CD4-positive, alpha-beta T cell treated with Interleukin-15 for 1 hour (primary cell): Measurements from ENCODE around the gene TMEM59.
"Not testable (repeated sequence)": the region's sequence is repeated elsewhere in the genome, so short reads cannot be mapped to it uniquely, and the experiment has no call there.

Experiments
- DNase-seq: peaks from one replicate; pipeline ENCODE4 v3.0.0-alpha.2; 2020

TMEM59 gene

GRCh38 chr1:54011316-54012007 lies 41.5 kb downstream of the TMEM59 start:
- DNase-seq, result no peak

GRCh38 chr1:54010415-54011117 lies 42.4 kb downstream of the TMEM59 start:
- DNase-seq, result no peak

GRCh38 chr1:54009406-54009805 lies 43.6 kb downstream of the TMEM59 start:
- no peak for DNase-seq

GRCh38 chr1:54008876-54009275 lies 44.1 kb downstream of the TMEM59 start:
- DNase-seq, result no peak

GRCh38 chr1:54007613-54008012 lies 45.4 kb downstream of the TMEM59 start:
- no peak for DNase-seq

- DNase-seq, result no peak
Observed at GRCh38 chr1:54006508-54006907, 46.5 kb downstream of the TMEM59 start.

- no peak for DNase-seq
Observed at GRCh38 chr1:54004481-54005049, 48.4 kb downstream of the TMEM59 start.

- DNase-seq, result not testable (repeated sequence)
Observed at GRCh38 chr1:54003750-54004480, 49.1 kb downstream of the TMEM59 start.

- DNase-seq, result no peak
Observed at GRCh38 chr1:54003249-54003646, 49.8 kb downstream of the TMEM59 start.

GRCh38 chr1:54002544-54003248 lies 50.3 kb downstream of the TMEM59 start:
- no peak for DNase-seq

- no peak for DNase-seq
Observed at GRCh38 chr1:54001591-54001990, 51.4 kb downstream of the TMEM59 start.

GRCh38 chr1:53999920-54000319 lies 53.1 kb downstream of the TMEM59 start:
- no peak for DNase-seq

- no peak for DNase-seq
Observed at GRCh38 chr1:53998223-53998622, 54.8 kb downstream of the TMEM59 start.

- no peak for DNase-seq
Observed at GRCh38 chr1:53995683-53996082, 57.3 kb downstream of the TMEM59 start.

- not testable (repeated sequence) for DNase-seq
Observed at GRCh38 chr1:53994516-53994915, 58.5 kb downstream of the TMEM59 start.

- no peak for DNase-seq
Observed at GRCh38 chr1:53992085-53992874, 60.7 kb downstream of the TMEM59 start.

- DNase-seq, result no peak
Observed at GRCh38 chr1:53987880-53988279, 65.1 kb downstream of the TMEM59 start.

GRCh38 chr1:53986458-53986857 lies 66.5 kb downstream of the TMEM59 start:
- DNase-seq, result no peak

GRCh38 chr1:53984726-53985125 lies 68.3 kb downstream of the TMEM59 start:
- no peak for DNase-seq

GRCh38 chr1:53982763-53983104 lies 70.3 kb downstream of the TMEM59 start:
- no peak for DNase-seq

- DNase-seq, result no peak
Observed at GRCh38 chr1:53982034-53982762, 70.8 kb downstream of the TMEM59 start.
